NCI-H345 treated with DMSO at 0.1 percent for 48 hours (cell line): ENCODE results near the gene TMEM201.

Experiments used
- DNase-seq: peaks from one replicate; lab custom pipeline; 2025; ENCODE audit not compliant: unreplicated experiment; lab: John Stamatoyannopoulos, UW

Gene TMEM201

GRCh38 chr1:9651565-9652378 is 63.1 kb downstream of the TMEM201 start, which contains the start of gene PIK3CD:
Gene PIK3CD, plus strand, starts transcription at chr1:9651731. Its CDS starts 58,725 bp downstream, at chr1:9710456.
- DNase-seq = no peak

- DNase-seq = no peak
Observed at GRCh38 chr1:9652379-9653209, 63.9 kb downstream of the TMEM201 start.

- DNase-seq = no peak
Observed at GRCh38 chr1:9653210-9653490, 64.4 kb downstream of the TMEM201 start.

GRCh38 chr1:9653491-9654050 is 64.9 kb downstream of the TMEM201 start:
- no peak for DNase-seq

GRCh38 chr1:9654051-9654833 is 65.5 kb downstream of the TMEM201 start:
- no peak for DNase-seq

GRCh38 chr1:9654834-9655723 is 66.4 kb downstream of the TMEM201 start:
- DNase-seq = no peak

- DNase-seq = no peak
Observed at GRCh38 chr1:9655836-9656235, 67.1 kb downstream of the TMEM201 start.

- DNase-seq = no peak
Observed at GRCh38 chr1:9657521-9658032, 68.9 kb downstream of the TMEM201 start.

- no peak for DNase-seq
Observed at GRCh38 chr1:9658199-9658598, 69.5 kb downstream of the TMEM201 start.

GRCh38 chr1:9659328-9659727 is 70.6 kb downstream of the TMEM201 start:
- DNase-seq = no peak

- no peak for DNase-seq
Observed at GRCh38 chr1:9663257-9663656, 74.5 kb downstream of the TMEM201 start.
